HepG2 (cell line): ENCODE measurements around the gene KXD1. TPM values are rescaled to one million over a fixed set of nuclear protein-coding genes. Genes with fewer than 3 reads are reported as not detected.

Experiments used
- KIAA2018 ChIP-seq: sonication (generic); formaldehyde crosslinking; IDR thresholded peaks from 2 replicates; pipeline ENCODE4 v1.5.0; 2020; ENCODE audit warnings: mild to moderate bottlenecking, missing genetic modification reagents, borderline replicate concordance
- NKX3-1 ChIP-seq: sonication (generic); formaldehyde crosslinking; IDR thresholded peaks from 2 replicates; pipeline ENCODE4 v1.5.0; 2020; ENCODE audit warnings: missing genetic modification reagents
- TFDP2 ChIP-seq: sonication (generic); formaldehyde crosslinking; IDR thresholded peaks from 2 replicates; pipeline ENCODE4 v1.4.0; 2020; ENCODE audit warnings: missing genetic modification reagents
- ZBTB10 ChIP-seq: sonication (generic); formaldehyde crosslinking; IDR thresholded peaks from 2 replicates; pipeline ENCODE4 v1.4.0; 2020; ENCODE audit warnings: missing genetic modification reagents, borderline replicate concordance
- ZNF3 ChIP-seq: IDR thresholded peaks from 2 replicates; pipeline ENCODE4 v1.7.0; 2017; ENCODE audit warnings: inconsistent platforms
- ZNF547 ChIP-seq: sonication (generic); formaldehyde crosslinking; IDR thresholded peaks from 2 replicates; pipeline ENCODE4 v1.5.1; 2020; ENCODE audit warnings: mild to moderate bottlenecking, missing genetic modification reagents
- ZNF777 ChIP-seq: sonication (generic); formaldehyde crosslinking; IDR thresholded peaks from 2 replicates; pipeline ENCODE4 v1.4.0; 2020; ENCODE audit warnings: missing genetic modification reagents
- polyA plus RNA-seq, 8 experiments: library from polyadenylated mRNA; depleted of rRNA in 3 of 8; stranded (reverse) in 7 of 8; unstranded in 1 of 8; fragments of >200 nt; fragmentation: Illumina TruSeq in 4 of 8; extraction: Trizol in 4 of 8; gene quantifications; 2 replicates each; pipeline versions ENCODE4 v1.2.1 to v1.2.3, GENCODE V29; 2011 to 2016; ENCODE audit warnings: low read depth in 4 of 8, missing spikeins in 1 of 8, mixed read lengths in 1 of 8; ENCODE audit not compliant: insufficient read depth in 1 of 8
- total RNA-seq, 5 experiments: library from RNA; depleted of rRNA; stranded (reverse); fragments of >200 nt; fragmentation: Illumina TruSeq; extraction: Trizol; gene quantifications; 2 replicates each; pipeline ENCODE4 v1.2.3, GENCODE V29; 2016; ENCODE audit warnings: low read depth in 1 of 5
- TF ChIP-seq, protein P1 (sequence below): IDR thresholded peaks from 2 replicates; pipeline ENCODE4 v1.6.1; 2012; ENCODE audit warnings: inconsistent platforms
- TF ChIP-seq, protein P2 (sequence below): sonication (generic); formaldehyde crosslinking; IDR thresholded peaks from 2 replicates; pipeline ENCODE4 v1.4.0; 2020; ENCODE audit warnings: missing genetic modification reagents

Gene KXD1
- total and polyA plus RNA-seq, 2 of the 13 experiments (the other 11 are each of a cell fraction or from before 2014, with no cell fraction given), result 44.6 to 143 TPM

GRCh38 chr19:18606281-18607225 lies 48.9 kb downstream of the KXD1 start, which contains the start of gene CRLF1 (continued):
- TF ChIP-seq ZBTB10 (CRISPR knock-in tag), result peak; percentile 3; the same call in 1 of the 2 replicates
- TF ChIP-seq ZNF3, result no peak
- TF ChIP-seq, protein P1, sequence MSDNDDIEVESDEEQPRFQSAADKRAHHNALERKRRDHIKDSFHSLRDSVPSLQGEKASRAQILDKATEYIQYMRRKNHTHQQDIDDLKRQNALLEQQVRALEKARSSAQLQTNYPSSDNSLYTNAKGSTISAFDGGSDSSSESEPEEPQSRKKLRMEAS, result peak; percentile 35; the same call in 1 of the 2 replicates
- 0 out of 2 replicates have a peak, but pooled peaks have one; percentile 2 for TF ChIP-seq ZNF547
- TF ChIP-seq, protein P2, sequence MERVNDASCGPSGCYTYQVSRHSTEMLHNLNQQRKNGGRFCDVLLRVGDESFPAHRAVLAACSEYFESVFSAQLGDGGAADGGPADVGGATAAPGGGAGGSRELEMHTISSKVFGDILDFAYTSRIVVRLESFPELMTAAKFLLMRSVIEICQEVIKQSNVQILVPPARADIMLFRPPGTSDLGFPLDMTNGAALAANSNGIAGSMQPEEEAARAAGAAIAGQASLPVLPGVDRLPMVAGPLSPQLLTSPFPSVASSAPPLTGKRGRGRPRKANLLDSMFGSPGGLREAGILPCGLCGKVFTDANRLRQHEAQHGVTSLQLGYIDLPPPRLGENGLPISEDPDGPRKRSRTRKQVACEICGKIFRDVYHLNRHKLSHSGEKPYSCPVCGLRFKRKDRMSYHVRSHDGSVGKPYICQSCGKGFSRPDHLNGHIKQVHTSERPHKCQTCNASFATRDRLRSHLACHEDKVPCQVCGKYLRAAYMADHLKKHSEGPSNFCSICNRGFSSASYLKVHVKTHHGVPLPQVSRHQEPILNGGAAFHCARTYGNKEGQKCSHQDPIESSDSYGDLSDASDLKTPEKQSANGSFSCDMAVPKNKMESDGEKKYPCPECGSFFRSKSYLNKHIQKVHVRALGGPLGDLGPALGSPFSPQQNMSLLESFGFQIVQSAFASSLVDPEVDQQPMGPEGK (CRISPR knock-in tag), result peak; percentile 19; the same call in 1 of the 2 replicates
- 0 out of 2 replicates have a peak, but pooled peaks have one; percentile 1 for TF ChIP-seq TFDP2 (CRISPR knock-in tag)
- TF ChIP-seq ZNF777 (CRISPR knock-in tag), result peak; percentile 79
- TF ChIP-seq KIAA2018 (CRISPR knock-in tag), result no peak
- 0 out of 2 replicates have a peak, but pooled peaks have one; percentile 35 for TF ChIP-seq NKX3-1 (CRISPR knock-in tag)
